Muscle of arm (tissue), 12 donors: Measurements from ENCODE around the gene CLCN6. TPM values are rescaled to one million over a fixed set of nuclear protein-coding genes. Genes with fewer than 3 reads are reported as not detected.

Experiments used
- DNase-seq: peaks from one replicate; pipeline ENCODE4 v3.0.0-alpha.2; 2013
- polyA plus RNA-seq, 12 donors: library from polyadenylated mRNA; unstranded; fragments of 120-200 nt; gene quantifications; one replicate each; pipeline ENCODE4 v1.2.1, GENCODE V29; 2013; ENCODE audit not compliant: insufficient read length in 12 of 12

CLCN6 gene
- polyA plus RNA-seq, 12 donors = 9.9 to 18.1 (median 14.6) TPM; not detected in 1

DNA sequence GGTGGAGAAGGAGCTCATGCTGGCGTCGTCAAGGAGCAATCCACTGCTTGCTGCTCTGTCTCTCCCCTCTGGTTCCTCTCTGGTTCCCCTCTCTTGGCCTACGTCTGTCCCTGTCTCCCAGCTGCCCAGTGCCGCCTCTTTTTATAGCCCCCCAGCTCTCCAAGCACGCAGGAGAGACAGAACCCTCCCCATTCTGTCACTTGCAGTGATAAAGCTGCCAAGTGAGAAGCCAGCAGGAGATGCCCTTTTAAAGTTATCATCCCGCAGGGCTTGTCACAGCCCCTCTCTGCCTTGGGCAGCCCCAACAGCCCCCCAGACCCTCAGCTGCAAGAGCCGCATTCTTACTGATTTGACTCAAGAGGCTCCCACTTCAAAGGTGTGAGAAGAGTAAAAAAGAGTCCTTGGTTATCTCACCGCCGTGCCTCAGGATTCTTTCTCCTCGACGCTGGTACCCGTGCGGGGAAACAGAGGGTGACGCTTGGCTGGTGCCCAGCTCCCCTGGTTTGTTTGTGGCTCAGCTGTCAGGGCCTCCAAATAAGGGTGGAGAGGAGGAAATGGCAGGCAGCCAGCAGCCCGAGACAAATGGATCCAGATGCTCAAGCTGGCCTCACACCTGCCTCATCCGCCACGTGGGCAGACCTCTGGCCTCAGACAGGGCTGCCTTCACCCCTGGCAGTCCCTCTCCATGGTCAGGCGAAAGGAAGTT, 41.8 kb downstream of the CLCN6 start, which contains the start of gene NPPA:
Gene NPPA (minus strand): TSS at position 117 of the 706 bp plus-strand sequence. CDS start 99 bp downstream, at position 18.
- no peak for DNase-seq

GRCh38 chr1:11848373-11848700, 42.3 kb downstream of the CLCN6 start:
- no peak for DNase-seq

- DNase-seq = no peak
These were observed 44.2 kb downstream of the CLCN6 start for GRCh38 chr1:11850156-11850555.

- no peak for DNase-seq
These were observed 45.2 kb downstream of the CLCN6 start for GRCh38 chr1:11851180-11851579.

DNA sequence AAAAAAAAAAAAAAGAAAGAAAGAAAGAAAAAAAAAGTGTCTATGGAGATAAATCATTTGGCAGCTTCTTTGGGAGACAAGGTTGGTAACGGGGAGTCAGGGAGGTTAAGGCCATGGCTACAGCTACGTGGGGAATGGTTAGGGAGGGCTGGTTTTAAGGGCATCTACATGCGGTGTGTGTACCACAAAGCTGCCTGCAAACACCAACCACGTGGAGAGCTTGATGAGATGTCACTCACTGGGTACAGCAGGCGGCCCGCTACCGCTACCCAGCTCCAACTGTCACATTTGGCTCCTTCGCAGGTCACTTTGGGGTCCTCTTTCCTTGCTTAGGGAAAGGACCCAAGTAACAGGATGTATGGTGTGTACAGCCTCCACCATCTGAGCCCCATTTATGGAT, 48.5 kb downstream of the CLCN6 start:
- no peak for DNase-seq

- no peak for DNase-seq
These were observed 49.4 kb downstream of the CLCN6 start for GRCh38 chr1:11855430-11855829.

DNA sequence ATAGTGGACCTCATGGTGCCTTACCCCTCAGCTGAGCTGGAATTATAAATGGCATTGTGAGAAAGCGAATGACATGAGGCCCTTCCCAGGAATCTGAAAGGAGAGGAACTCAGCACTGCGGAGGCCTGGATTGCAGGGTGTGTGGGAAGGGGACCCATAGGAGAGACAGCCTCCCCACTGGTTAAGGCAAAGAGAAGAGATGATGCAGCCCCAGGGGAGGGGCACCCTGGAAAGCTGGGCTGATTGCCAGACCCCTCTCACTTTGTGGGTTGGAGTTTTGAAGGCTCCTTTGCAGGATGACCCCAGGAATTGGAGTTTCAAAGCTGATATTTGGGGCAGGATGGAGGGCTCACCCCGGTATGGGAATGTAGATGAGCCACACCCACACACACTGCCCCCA, 50.7 kb downstream of the CLCN6 start:
- DNase-seq = no peak

DNA sequence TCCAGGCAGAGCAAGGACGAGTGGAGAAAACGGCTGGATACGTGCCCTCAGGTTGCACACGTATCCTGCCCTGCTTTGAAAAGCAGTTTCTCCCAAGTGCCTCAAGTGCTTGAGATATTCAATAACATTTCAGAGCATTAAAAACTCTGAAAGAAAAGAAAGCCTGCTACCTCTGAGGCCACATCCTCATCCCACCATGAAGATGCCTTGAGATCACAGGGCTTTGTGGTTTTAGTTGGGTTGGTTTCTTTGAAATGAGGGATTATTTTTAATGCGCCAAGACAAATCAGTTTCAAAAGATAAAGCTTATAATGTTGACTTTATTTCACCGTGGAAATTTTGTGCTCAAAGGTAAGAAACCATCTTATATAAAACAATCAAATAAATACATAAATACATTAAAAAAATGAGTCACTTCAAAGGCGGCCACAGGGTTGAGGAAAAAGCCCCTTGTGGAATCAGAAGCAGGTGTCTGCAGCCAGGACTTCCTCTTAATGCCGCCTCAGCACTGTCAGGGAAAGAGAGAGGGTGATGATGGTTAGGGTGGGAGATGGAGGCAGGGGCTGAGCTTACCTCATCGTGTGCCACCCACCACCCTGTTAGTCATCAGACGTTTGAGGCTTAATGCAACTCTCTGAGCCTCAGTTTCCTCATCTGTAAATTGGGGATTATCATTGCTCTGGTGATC, 51.3 kb downstream of the CLCN6 start:
- DNase-seq = no peak

GRCh38 chr1:11858158-11858557, 52.2 kb downstream of the CLCN6 start:
- no peak for DNase-seq

DNA sequence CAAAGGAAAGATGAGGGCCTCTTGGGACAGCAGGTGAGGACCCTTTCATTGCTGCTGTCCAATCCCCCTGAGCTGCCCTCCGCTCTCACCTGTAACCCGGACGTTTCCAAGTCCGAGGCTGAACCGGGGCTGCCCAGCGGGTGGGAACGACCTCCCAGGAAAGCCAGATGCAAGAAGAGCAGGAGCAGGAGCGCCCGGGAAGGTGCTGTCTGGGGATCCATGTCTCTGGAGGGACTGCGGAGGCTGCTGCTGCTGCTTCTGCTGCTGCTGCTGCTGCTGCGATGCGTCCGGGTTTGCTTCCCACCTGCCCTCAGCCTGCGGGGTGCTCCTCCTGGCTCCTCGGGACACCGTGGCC, 52.6 kb downstream of the CLCN6 start, which contains the start of gene NPPB:
Gene NPPB (minus strand): TSS at position 333 of the 355 bp plus-strand sequence. CDS start 112 bp downstream, at position 221.
- no peak for DNase-seq

- peak; percentile 59 for DNase-seq
These were observed 53.2 kb downstream of the CLCN6 start for GRCh38 chr1:11858968-11859871.

- no peak for DNase-seq
These were observed 54.1 kb downstream of the CLCN6 start for GRCh38 chr1:11860083-11860482.

DNA sequence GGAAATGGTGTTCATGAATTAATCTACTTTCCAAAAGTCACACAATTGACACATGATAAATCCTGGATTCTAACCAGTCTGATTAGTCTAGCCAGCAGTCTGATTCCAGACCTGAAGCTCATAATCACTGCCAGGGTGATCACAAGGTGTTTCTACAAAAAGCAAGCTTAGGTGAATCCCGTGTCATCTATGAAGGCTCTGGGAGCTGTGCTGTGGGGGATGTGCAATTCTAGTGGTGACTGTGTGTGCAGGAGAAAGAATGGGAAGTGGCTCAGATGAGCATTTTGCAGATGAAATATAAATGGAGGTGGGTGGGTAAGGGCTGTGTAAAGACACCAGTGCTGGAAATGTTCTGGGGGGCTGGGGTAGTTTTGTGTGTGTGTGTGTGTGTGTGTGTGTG, 54.6 kb downstream of the CLCN6 start:
- DNase-seq = no peak

- DNase-seq = no peak
These were observed 56.9 kb downstream of the CLCN6 start for GRCh38 chr1:11862890-11863289.

GRCh38 chr1:11868331-11868980, 62.5 kb downstream of the CLCN6 start:
- no peak for DNase-seq

DNA sequence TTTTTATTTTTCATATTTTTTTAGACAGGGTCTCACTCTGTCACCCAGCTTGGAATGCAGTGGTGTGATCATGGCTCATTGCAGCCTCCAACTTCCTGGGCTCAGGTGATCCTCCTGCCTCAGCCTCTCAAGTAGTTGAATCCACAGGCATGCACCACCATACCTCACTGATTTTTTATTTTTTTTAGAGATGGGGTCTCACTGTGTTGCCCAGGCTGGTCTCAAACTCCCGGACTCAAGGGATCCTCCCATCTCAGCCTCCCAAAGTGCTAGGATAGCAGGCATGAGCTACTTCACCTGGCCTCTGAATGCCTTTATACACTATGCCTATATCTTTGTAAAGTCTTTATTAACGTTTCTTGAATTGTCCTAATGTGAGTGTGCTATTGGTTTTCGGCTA, 63.1 kb downstream of the CLCN6 start:
- DNase-seq = no peak

DNA sequence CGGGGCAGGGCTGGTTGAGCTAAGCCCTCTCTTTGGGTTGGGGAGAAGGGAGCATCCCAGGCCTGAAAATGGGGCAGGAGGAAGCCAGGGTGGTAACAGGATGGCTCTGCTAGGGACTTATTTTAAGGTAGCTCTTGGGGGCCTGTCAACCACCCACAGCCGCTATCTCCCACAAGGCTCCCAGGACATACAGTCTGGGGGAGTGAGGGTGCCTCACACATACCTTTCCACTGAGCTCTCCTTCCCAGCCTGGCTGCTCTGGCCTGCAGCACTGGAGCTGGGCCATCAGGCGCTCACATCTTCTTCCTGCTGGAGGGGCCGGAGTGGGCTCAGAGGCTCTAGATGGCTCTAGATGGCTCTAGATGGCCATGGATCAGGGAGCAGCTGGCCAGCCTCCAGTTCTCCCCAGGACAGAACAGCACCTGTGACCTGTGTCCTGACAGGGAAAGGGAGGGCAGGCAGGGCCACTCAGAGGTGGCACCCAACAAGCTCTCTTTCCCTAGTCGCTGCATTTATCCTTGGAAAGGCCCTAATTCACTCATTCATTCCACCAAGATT, 63.7 kb downstream of the CLCN6 start:
- DNase-seq = no peak

GRCh38 chr1:11872545-11872944, 66.6 kb downstream of the CLCN6 start:
- no peak for DNase-seq

GRCh38 chr1:11873395-11874257, 67.6 kb downstream of the CLCN6 start:
- no peak for DNase-seq

- DNase-seq = no peak
These were observed 68.2 kb downstream of the CLCN6 start for GRCh38 chr1:11874258-11874562.

GRCh38 chr1:11874624-11875023, 68.6 kb downstream of the CLCN6 start:
- no peak for DNase-seq
